SK-N-MC (cell line): ENCODE data around the gene PLEKHG2.
A peak's percentile ranks its signal among the peaks of the same experiment; 100 is the strongest.

Source experiments
- EZH2 ChIP-seq: fragments of 200-600 bp; sonication (generic); IDR thresholded peaks from one replicate; pipeline ENCODE4 v1.6.1; 2017; ENCODE audit warnings: antibody characterized with exemption
- POLR2AphosphoS5 ChIP-seq: IDR thresholded peaks from 2 replicates; pipeline ENCODE4 v1.6.1; 2012; ENCODE audit warnings: mild to moderate bottlenecking, low read depth, low read length, borderline replicate concordance

DNA sequence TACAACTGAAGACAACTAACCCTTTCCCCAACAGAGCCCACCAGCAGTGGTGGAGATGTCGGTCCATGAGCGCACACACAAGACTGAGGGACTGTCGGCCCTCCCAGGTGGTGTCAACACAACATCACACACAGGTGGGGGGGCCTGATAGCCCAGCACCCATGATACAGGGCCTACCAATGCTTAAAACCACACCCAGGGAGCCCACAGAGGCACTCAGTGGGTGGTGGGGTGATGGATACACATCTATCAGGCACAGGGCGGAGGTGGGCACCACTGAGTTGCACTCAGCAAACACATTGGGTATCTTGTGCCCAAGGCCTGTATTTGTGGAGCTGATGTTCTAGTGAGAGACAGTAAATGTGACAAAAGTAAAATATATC lies 12.8 kb upstream of the PLEKHG2 start:
- TF ChIP-seq POLR2AphosphoS5, result peak; percentile 47; the same call in 1 of the 2 replicates
- TF ChIP-seq EZH2, result no peak
